GM18519 (cell line): Measurements from ENCODE around the gene SLC15A4.
A peak's percentile ranks its signal among the peaks of the same experiment; 100 is the strongest.

Experiments used
- ATAC-seq: cut with Tn5 transposase; IDR thresholded peaks from one replicate; pipeline ENCODE4 v1.9.1; 2021; ENCODE audit warnings: mild to moderate bottlenecking, moderate library complexity; ENCODE audit not compliant: unreplicated experiment, low FRiP score

SLC15A4 gene

GRCh38 chr12:128796439-128797118, 27.2 kb downstream of the SLC15A4 start:
- no peak for ATAC-seq

DNA sequence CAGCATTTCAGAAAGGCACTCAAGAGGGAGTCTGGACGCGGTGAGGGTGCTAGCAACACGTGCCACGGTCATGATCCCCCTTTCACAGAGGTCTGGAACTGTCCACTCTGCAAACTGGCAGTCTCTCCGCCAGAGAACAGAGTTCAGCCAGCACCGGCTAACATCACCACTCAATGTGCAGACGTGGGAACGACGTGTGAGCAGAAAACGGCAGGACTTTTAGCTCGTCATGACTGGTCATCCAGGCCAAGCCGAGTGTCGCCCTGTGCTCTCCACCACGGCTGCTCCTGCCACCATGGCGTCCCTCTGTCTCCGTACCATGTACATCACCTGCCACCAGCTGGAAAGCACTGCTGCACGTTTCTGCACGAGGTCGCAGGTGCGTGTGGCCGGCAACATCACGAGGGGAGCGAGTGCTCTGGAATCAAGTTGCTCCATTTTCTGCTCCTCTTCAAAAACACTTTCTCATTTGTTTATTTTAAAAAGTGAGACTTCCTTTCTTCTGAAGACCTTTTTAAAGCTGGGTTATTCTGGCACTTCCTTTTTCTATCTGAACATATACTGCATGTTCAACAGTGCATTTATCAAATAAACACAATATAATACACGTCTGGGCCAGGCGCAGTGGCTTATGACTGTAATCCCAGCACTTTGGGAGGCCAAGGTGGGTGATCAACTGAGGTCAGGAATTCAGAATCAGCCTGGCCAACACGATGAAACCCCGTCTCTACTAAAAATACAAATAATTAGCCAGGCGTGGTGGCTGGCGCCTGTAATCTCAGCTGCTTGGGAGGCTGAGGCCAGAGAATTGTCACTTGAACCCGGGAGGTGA, 28.0 kb downstream of the SLC15A4 start:
- ATAC-seq: no peak

- no peak for ATAC-seq
These were observed 28.9 kb downstream of the SLC15A4 start for GRCh38 chr12:128794661-128795529.

GRCh38 chr12:128793701-128794100, 30.1 kb downstream of the SLC15A4 start:
- no peak for ATAC-seq

DNA sequence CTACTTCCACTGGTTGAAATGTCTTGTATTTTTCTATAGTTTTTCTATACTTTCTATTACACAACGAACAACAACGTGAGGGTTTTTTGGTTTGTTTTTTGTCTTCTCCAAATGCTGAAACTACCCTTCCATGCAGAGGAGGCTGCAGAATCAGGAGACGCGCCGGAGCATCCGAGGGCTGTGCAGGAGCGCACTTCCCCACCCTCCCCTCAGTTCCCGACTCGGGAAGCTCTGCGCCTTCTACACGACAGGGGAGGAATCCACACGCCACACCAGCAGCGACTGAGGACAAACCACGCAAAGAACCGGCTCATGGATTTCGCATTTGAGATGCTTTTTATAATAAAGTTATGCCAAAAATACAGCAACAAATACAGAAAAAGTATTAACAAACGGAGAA, 30.9 kb downstream of the SLC15A4 start:
- ATAC-seq: no peak

DNA sequence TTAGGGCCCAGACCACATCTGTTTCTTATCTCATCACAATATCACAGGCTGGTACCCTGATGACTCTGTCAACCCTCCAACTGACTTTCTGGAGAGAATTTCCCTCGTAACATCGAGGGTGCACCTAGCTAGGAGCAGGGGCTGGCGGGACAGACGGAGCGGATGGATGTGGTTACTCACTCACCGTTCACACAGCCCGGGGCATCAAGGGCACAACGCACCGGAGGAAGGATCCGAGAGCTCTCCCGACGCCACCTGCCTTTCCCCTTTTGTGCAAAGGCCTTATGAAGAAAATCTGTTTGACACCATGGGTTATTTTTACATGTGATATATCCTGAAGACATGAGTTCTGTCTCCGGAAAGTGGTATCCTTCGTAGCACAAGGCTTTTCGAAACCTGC, 31.4 kb downstream of the SLC15A4 start:
- ATAC-seq: no peak

- ATAC-seq: no peak
These were observed 32.1 kb downstream of the SLC15A4 start for GRCh38 chr12:128791395-128792322.

DNA sequence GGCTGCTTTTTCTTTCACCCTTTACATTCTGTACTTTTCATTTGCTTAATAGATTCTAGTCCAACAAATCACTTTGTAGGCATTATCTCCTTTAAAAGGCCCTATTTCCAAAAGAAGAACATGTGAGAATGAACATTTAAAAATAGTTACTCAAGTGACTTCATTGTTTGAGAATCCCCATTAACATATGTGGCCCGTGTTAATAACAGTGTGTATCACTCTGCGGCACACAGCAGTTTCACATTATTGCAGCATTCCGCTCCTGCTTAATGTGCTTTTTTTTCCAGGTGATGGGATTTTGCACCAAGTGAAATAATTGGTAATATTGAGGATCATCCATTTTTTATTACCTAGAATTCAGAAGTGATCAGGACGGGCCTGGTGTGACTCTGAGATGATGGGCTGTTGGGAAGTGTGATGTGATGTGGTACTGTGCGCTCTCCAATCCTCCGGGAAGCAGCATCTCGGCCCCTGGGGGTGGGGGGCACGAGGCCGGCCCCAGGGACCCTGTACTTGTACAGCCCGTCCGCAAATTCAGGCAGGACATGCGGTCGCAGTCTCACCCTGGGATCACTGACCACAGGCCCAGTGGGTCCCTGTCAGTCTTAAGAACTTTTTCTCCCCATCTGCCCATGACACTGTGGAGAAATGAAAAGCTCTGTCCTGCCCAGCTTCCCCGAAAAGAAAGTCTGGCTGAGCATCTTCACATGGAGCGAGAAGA, 32.9 kb downstream of the SLC15A4 start:
- no peak for ATAC-seq

- peak; percentile 36 for ATAC-seq
These were observed 33.5 kb downstream of the SLC15A4 start for GRCh38 chr12:128790221-128790620.

DNA sequence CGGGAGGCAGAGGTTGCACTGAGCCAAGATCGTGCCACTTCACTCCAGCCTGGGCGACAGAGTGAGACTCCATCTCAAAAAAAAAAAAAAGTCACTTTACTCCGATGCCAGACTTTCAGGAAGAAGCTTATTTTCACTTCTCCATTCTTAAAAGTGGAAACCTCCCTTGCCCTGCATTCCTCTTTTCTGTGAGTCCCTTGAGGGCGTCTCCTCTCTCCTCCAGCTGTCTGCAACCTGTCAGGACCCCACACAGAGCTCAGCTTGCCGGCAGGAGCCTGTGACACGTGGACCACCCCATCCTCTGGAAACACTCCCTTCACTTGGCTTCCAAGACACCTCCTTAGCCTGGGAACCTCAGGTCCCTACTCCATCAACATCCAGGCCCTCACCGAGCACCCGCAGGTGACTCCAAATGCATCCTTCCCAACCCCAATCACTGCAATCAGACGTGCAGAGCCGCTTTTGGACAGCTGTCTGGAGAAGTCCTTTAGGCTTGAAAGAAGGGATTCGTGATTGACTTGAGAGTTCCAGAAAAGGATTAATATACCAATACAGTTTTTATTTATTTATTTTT, 34.3 kb downstream of the SLC15A4 start:
- ATAC-seq: peak; percentile 25

DNA sequence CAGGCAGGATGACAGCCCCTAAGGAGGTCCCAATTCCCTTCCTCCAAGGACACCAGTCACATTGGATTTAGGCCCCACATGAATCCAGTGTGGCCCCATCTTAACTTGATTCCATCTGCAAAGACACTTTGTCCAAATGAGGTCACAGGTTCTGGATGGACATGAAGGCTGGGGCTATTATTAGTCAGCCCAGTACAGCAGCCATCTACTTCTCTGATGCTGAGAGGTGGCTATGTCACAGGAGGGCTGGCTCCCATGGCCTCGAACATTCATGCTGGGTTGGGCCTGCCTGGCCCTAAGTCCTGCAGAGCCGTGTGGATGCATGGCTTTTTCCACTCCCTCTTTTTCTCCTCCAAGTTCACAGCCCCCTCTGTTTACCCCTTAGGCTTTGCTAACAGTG, 35.9 kb downstream of the SLC15A4 start:
- no peak for ATAC-seq

- no peak for ATAC-seq
These were observed 36.9 kb downstream of the SLC15A4 start for GRCh38 chr12:128786741-128787391.

- ATAC-seq: no peak
These were observed 39.6 kb downstream of the SLC15A4 start for GRCh38 chr12:128784030-128784760.

GRCh38 chr12:128783129-128783574, 40.6 kb downstream of the SLC15A4 start:
- ATAC-seq: peak; percentile 89

GRCh38 chr12:128779901-128780300, 43.9 kb downstream of the SLC15A4 start:
- no peak for ATAC-seq

GRCh38 chr12:128772249-128772648, 51.5 kb downstream of the SLC15A4 start:
- ATAC-seq: no peak

GRCh38 chr12:128771681-128772080, 52.1 kb downstream of the SLC15A4 start:
- no peak for ATAC-seq

DNA sequence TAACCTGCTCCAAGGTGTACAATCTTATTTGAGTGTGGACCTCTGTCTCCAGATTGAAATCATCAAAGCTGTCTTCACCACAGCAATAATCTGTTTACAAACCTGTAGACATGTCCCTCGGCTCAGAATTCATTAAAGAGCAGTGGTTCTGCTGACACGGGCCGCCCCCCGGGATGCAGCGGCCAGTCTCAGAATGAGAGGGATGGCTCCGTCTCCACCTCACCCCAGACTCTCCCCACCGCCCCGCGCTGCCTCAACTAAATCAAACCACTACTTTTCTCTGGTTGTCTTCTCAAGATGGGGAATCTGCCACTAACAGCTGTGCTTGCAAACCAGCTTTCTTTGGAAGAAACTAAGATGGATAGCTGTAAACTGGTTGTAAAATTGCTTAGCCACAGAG, 56.2 kb downstream of the SLC15A4 start:
- ATAC-seq: no peak
